ENCODE measurements around the gene NFASC.

NFASC gene

GRCh38 chr1:204961765-204962419 is 91.2 kb downstream of the NFASC start:
- no peak for DNase-seq

GRCh38 chr1:204962742-204963632 is 92.3 kb downstream of the NFASC start:
- no peak for DNase-seq

GRCh38 chr1:204967451-204967850 is 96.8 kb downstream of the NFASC start:
- DNase-seq, result no peak

- DNase-seq, result no peak
These were observed 97.5 kb downstream of the NFASC start for GRCh38 chr1:204968135-204968534.

GRCh38 chr1:204968951-204969350 is 98.3 kb downstream of the NFASC start:
- DNase-seq, result no peak

- no peak for DNase-seq
These were observed 100.3 kb downstream of the NFASC start for GRCh38 chr1:204970937-204971336.

GRCh38 chr1:204971517-204972336 is 101.1 kb downstream of the NFASC start:
- DNase-seq, result no peak

GRCh38 chr1:204972426-204972825 is 101.8 kb downstream of the NFASC start:
- no peak for DNase-seq

GRCh38 chr1:204973449-204973848 is 102.8 kb downstream of the NFASC start:
- DNase-seq, result no peak

GRCh38 chr1:204974327-204974726 is 103.7 kb downstream of the NFASC start:
- no peak for DNase-seq

- no peak for DNase-seq
These were observed 104.4 kb downstream of the NFASC start for GRCh38 chr1:204975021-204975420.

- peak; percentile 31 to 50 for DNase-seq
These were observed 105.0 kb downstream of the NFASC start for GRCh38 chr1:204975568-204976235.

GRCh38 chr1:204976646-204977045 is 106.0 kb downstream of the NFASC start:
- DNase-seq, result no peak

GRCh38 chr1:204977318-204977717 is 106.7 kb downstream of the NFASC start:
- peak in 1 of 2 donors; percentile 6 for DNase-seq

- DNase-seq, result no peak
These were observed 108.1 kb downstream of the NFASC start for GRCh38 chr1:204978782-204979181.

GRCh38 chr1:204979306-204979705 is 108.6 kb downstream of the NFASC start:
- DNase-seq, result no peak

- no peak for DNase-seq
These were observed 109.4 kb downstream of the NFASC start for GRCh38 chr1:204979891-204980649.

GRCh38 chr1:204980840-204981405 is 110.3 kb downstream of the NFASC start:
- no peak for DNase-seq

GRCh38 chr1:204983136-204983535 is 112.5 kb downstream of the NFASC start:
- no peak for DNase-seq

GRCh38 chr1:204983881-204984280 is 113.2 kb downstream of the NFASC start:
- DNase-seq, result no peak

GRCh38 chr1:204984499-204984898 is 113.8 kb downstream of the NFASC start:
- DNase-seq, result no peak

- no peak for DNase-seq
These were observed 115.5 kb downstream of the NFASC start for GRCh38 chr1:204986181-204986580.

All from activated CD4-positive, alpha-beta T cell treated with anti-CD3 and anti-CD28 coated beads for 4 hours (primary cell).